NK-92 (cell line): Measurements from ENCODE around the gene MIF4GD.
"Not testable (repeated sequence)": the region's sequence is repeated elsewhere in the genome, so short reads cannot be mapped to it uniquely, and the experiment has no call there.

ENCODE experiments used
- DNase-seq: peaks from one replicate; lab custom pipeline; 2025; ENCODE audit not compliant: unreplicated experiment; lab: John Stamatoyannopoulos, UW

The MIF4GD gene

GRCh38 chr17:75270966-75271232 is at the start of gene MIF4GD:
MIF4GD (minus strand) TSS chr17:75271231; CDS start chr17:75270195, 1,036 bp downstream.
- no peak for DNase-seq

GRCh38 chr17:75319904-75320691 is 49.1 kb upstream of the MIF4GD start:
- DNase-seq = no peak

- DNase-seq = no peak
These were observed 47.7 kb upstream of the MIF4GD start for GRCh38 chr17:75318615-75319222.

GRCh38 chr17:75318211-75318610 is 47.2 kb upstream of the MIF4GD start:
- no peak for DNase-seq

GRCh38 chr17:75317671-75318070 is 46.6 kb upstream of the MIF4GD start:
- no peak for DNase-seq

- no peak for DNase-seq
These were observed 45.2 kb upstream of the MIF4GD start for GRCh38 chr17:75316253-75316652.

- no peak for DNase-seq
These were observed 44.7 kb upstream of the MIF4GD start for GRCh38 chr17:75315541-75316243.

- DNase-seq = no peak
These were observed 43.0 kb upstream of the MIF4GD start for GRCh38 chr17:75313941-75314551.

GRCh38 chr17:75308732-75309629 is 38.0 kb upstream of the MIF4GD start:
- DNase-seq = no peak

GRCh38 chr17:75307957-75308731 is 37.1 kb upstream of the MIF4GD start:
- no peak for DNase-seq

- no peak for DNase-seq
These were observed 30.6 kb upstream of the MIF4GD start for GRCh38 chr17:75301502-75302206.

- no peak for DNase-seq
These were observed 30.0 kb upstream of the MIF4GD start for GRCh38 chr17:75301049-75301448.

GRCh38 chr17:75300280-75300679 is 29.2 kb upstream of the MIF4GD start:
- no peak for DNase-seq

- DNase-seq = no peak
These were observed 24.4 kb upstream of the MIF4GD start for GRCh38 chr17:75295201-75296158.

- not testable (repeated sequence) for DNase-seq
These were observed 21.9 kb upstream of the MIF4GD start for GRCh38 chr17:75292810-75293448.

GRCh38 chr17:75289832-75290337 is 18.9 kb upstream of the MIF4GD start:
- no peak for DNase-seq

- peak; percentile 77 for DNase-seq
These were observed 18.2 kb upstream of the MIF4GD start, which contains the start of gene SLC25A19 for GRCh38 chr17:75289115-75289831. SLC25A19 (minus strand) TSS chr17:75289433; CDS start chr17:75286764, 2,669 bp downstream.
